GM12878 (cell line): ENCODE results near the gene MRGPRF. TPM values are rescaled to one million over a fixed set of nuclear protein-coding genes. Genes with fewer than 3 reads are reported as not detected.

ENCODE experiments used
- ATAC-seq: fragments of 200-7000 bp; cut with Tn5 transposase; 3 replicates; pipeline ENCODE4 v1.9.1; 2020; ENCODE audit warnings: mild to moderate bottlenecking, moderate library complexity
- BruUV-seq: library from RNA; stranded (reverse); fragments of 400-500 nt; replicated peaks from 2 replicates; lab custom pipeline; 2021; lab: Mats Ljungman, UMichigan
- CTCF ChIA-PET: fragments of 300-600 bp; sonication (Branson Sonifier 250); formaldehyde crosslinking; extraction: SDS; loops from one replicate; lab custom pipeline; 2021; ENCODE audit warnings: inconsistent platforms; lab: Yijun Ruan, JAX
- POLR2A ChIA-PET: fragments of 350-600 bp; formaldehyde crosslinking; extraction: SDS; loops from one replicate; lab custom pipeline; 2021; ENCODE audit warnings: inconsistent platforms; lab: Charles Lee
- RAD21 ChIA-PET: fragments of 300-600 bp; sonication (Branson Sonifier 250); formaldehyde crosslinking; loops from one replicate; lab custom pipeline; 2023; ENCODE audit warnings: antibody characterized with exemption; ENCODE audit not compliant: unreplicated experiment; lab: Charles Lee
- SMC1A ChIA-PET: fragments of 300-600 bp; sonication (Branson Sonifier 250); formaldehyde crosslinking; loops from one replicate; lab custom pipeline; 2023; ENCODE audit not compliant: unreplicated experiment, uncharacterized antibody; lab: Charles Lee
- DNase-seq: peaks from one replicate; pipeline ENCODE4 v3.0.0-alpha.2; 2011; ENCODE audit warnings: low read depth, low spot score
- FAIRE-seq: peaks from 3 replicates; lab custom pipeline; 2011; peaks lifted over from hg19 to GRCh38; lab: Jason Lieb, UNC
- H2AFZ ChIP-seq: 2 replicates; pipeline ENCODE4 v1.6.0; 2011; ENCODE audit warnings: low read depth, low read length, control low read depth; ENCODE audit not compliant: control insufficient read depth
- H3K27ac ChIP-seq: 2 replicates; pipeline ENCODE4 v1.5.1; 2011; ENCODE audit warnings: control low read depth; ENCODE audit not compliant: control insufficient read depth, insufficient read depth
- H3K27me3 ChIP-seq, 2 experiments: replicated peaks in 1 of 2; 2 replicates each; pipeline versions ENCODE4 v1.6.0 to v1.6.1; 2011; ENCODE audit warnings: low read length in 1 of 2; ENCODE audit not compliant: control insufficient read depth in 2 of 2, insufficient read depth in 2 of 2
- H3K36me3 ChIP-seq, 2 experiments: 2 replicates each; pipeline ENCODE4 v1.5.1; 2011; ENCODE audit warnings: low read length in 1 of 2; ENCODE audit not compliant: control insufficient read depth in 2 of 2, insufficient read depth in 2 of 2
- H3K4me1 ChIP-seq: 2 replicates; pipeline ENCODE4 v1.6.1; 2011; ENCODE audit warnings: mild to moderate bottlenecking, low read length, moderate library complexity, mixed read lengths; ENCODE audit not compliant: control insufficient read depth, insufficient read depth
- H3K4me2 ChIP-seq: 2 replicates; pipeline ENCODE4 v1.6.0; 2011; ENCODE audit warnings: control low read depth; ENCODE audit not compliant: control insufficient read depth, insufficient read depth
- H3K4me3 ChIP-seq: fragments of 200-600 bp; sonication (generic); 2 replicates; pipeline ENCODE4 v1.5.1; 2016
- H3K79me2 ChIP-seq: 2 replicates; pipeline ENCODE4 v1.6.0; 2011; ENCODE audit warnings: low read length; ENCODE audit not compliant: control insufficient read depth, insufficient read depth
- H3K9ac ChIP-seq: 2 replicates; pipeline ENCODE4 v1.8.0; 2011; ENCODE audit warnings: low read length, control low read depth, mixed read lengths; ENCODE audit not compliant: control insufficient read depth, insufficient read depth
- H3K9me3 ChIP-seq: replicated peaks from 3 replicates; pipeline ENCODE4 v1.5.1; 2011; ENCODE audit warnings: mild to moderate bottlenecking, low read length; ENCODE audit not compliant: control insufficient read depth, insufficient read depth
- H4K20me1 ChIP-seq: 2 replicates; pipeline ENCODE4 v1.6.0; 2011; ENCODE audit not compliant: control insufficient read depth, insufficient read depth
- BMI1 ChIP-seq: fragments of 450-650 bp; IDR thresholded peaks from 2 replicates; pipeline ENCODE4 v1.6.1; 2016; ENCODE audit warnings: mild to moderate bottlenecking, moderate library complexity, borderline replicate concordance
- CBX3 ChIP-seq: fragments of 200-600 bp; sonication (generic); IDR thresholded peaks from 2 replicates; pipeline ENCODE4 v1.6.1; 2016; ENCODE audit warnings: low read depth, borderline replicate concordance
- HDGF ChIP-seq: fragments of 450-650 bp; IDR thresholded peaks from 2 replicates; pipeline ENCODE4 v1.6.1; 2016; ENCODE audit warnings: antibody characterized with exemption
- KDM1A ChIP-seq: fragments of 200-600 bp; sonication (generic); IDR thresholded peaks from 2 replicates; pipeline ENCODE4 v1.6.1; 2016; ENCODE audit warnings: borderline replicate concordance
- MEF2A ChIP-seq: IDR thresholded peaks from 2 replicates; pipeline ENCODE4 v1.6.1; 2011; ENCODE audit warnings: low read depth, mild to moderate bottlenecking, low read length, moderate library complexity; ENCODE audit not compliant: insufficient read depth
- POLR2A ChIP-seq: IDR thresholded peaks from 2 replicates; pipeline ENCODE4 v1.6.1; 2011; ENCODE audit warnings: low read depth, mild to moderate bottlenecking, low read length
- POU2F2 ChIP-seq: IDR thresholded peaks from 3 replicates; pipeline ENCODE4 v1.6.1; 2011; ENCODE audit warnings: low read depth, mild to moderate bottlenecking, low read length, borderline replicate concordance
- SIN3A ChIP-seq: IDR thresholded peaks from 2 replicates; pipeline ENCODE4 v1.6.1; 2012; ENCODE audit warnings: low read depth, low read length, improper control_type of control experiment
- SP1 ChIP-seq: IDR thresholded peaks from one replicate; pipeline ENCODE4 v1.6.1; 2011; ENCODE audit warnings: low read depth, low read length
- STAT3 ChIP-seq: IDR thresholded peaks from 2 replicates; pipeline ENCODE4 v1.6.1; 2011; ENCODE audit warnings: low read depth, low read length, improper control_type of control experiment
- WGBS: methylation state at CpG from one replicate; pipeline ENCODE4 v1.1.6; 2016; ENCODE audit warnings: low lambda C conversion rate; ENCODE audit not compliant: insufficient replicate concordance, insufficient coverage; ENCODE audit errors: missing lambda C conversion rate; 5-methylcytosine and 5-hydroxymethylcytosine counted together
- in situ Hi-C: fragments of 300-500 bp; cut with MboI; formaldehyde crosslinking; loops from 9 replicates; pipeline ENCODE4 v1.14.3; 2018; ENCODE audit warnings: mixed read lengths
- intact Hi-C: fragments of 100-400 bp; cut with micrococcal nuclease; formaldehyde crosslinking; loops from one replicate; pipeline ENCODE4 v1.14.2; 2022; ENCODE audit not compliant: unreplicated experiment
- polyA plus RNA-seq, 11 experiments: library from polyadenylated mRNA; depleted of rRNA in 4 of 11; unstranded in 6 of 11; stranded (reverse) in 5 of 11; fragments of >200 nt; fragmentation: Nextera tagmentation in 4 of 11; fragmentation: Illumina TruSeq in 1 of 11; extraction: Ambion mirVana in 4 of 11; extraction: Trizol in 1 of 11; gene quantifications; 1 replicate in 1 of 11; 2 replicates in 10 of 11; pipeline versions ENCODE4 v1.2.1 to v1.2.3, GENCODE V29; 2011 to 2016; ENCODE audit warnings: inconsistent platforms in 2 of 11, missing spikeins in 2 of 11, low read depth in 1 of 11
- total RNA-seq, 4 experiments: library from RNA; depleted of rRNA in 3 of 4; stranded (reverse); fragments of >200 nt in 3 of 4; fragmentation: Illumina TruSeq in 1 of 4; extraction: Trizol in 1 of 4; gene quantifications; 2 replicates each; pipeline versions ENCODE4 v1.2.1 to v1.2.3, GENCODE V29; 2013 to 2021
- TF ChIP-seq, protein P1 (sequence below): fragments of 450-650 bp; IDR thresholded peaks from 2 replicates; pipeline ENCODE4 v1.6.1; 2017; ENCODE audit warnings: borderline replicate concordance

Gene MRGPRF
- total and polyA plus RNA-seq, 10 of the 15 experiments (the other 5 are each of a cell fraction or from before 2014, with no cell fraction given), result not detected

DNA sequence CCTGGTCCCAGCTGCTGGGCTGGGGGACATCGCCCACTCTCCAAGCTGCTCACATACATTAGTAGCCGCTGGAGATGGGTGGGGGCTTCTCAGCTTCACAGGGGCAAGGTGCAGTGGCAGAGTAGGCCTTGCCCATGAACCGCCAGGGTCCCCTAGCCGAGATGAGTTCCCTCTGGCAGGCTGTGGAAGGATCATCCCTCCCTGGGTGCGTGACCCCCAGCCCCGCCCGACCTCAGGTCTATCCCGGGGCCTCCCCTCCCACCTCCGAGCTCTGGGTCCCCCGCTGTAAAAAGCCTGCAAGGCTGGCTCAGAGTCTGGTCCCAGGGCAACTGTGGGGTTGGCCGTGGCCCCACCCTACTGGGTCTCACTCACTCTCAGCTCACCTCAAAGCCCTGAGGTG lies 20.4 kb upstream of the MRGPRF start:
- DNase-seq (no peak), ATAC-seq (no peak), FAIRE-seq (no peak)
- Histone ChIP-seq H3K27ac (no peak overlapping the region), H3K4me1 (no peaks in the 10 kb centered on the region), H3K9me3 (no peaks in the 10 kb centered on the region), H3K36me3 (no peaks in the 10 kb centered on the region), H3K4me2 (no peak overlapping the region), H3K27me3 (peaks cover 0 to 2% of the 10 kb centered on the region in 2 experiments; a peak in 3 of 4 replicates), H3K4me3 (no peak overlapping the region), H4K20me1 (no peaks in the 10 kb centered on the region), H3K9ac (no peak overlapping the region), H3K79me2 (no peaks in the 10 kb centered on the region), H2AFZ (no peak overlapping the region)
- in situ Hi-C loops, result no loop called here
- POLR2A ChIA-PET, result no interaction called here
- no TSS peak for BruUV-seq
- intact Hi-C loops, result no loop called here
- TF ChIP-seq MEF2A, result no peak
- no peak for TF ChIP-seq CBX3
- TF ChIP-seq POU2F2, result no peak
- TF ChIP-seq STAT3, result no peak
- no peak for TF ChIP-seq SP1
- TF ChIP-seq POLR2A, result no peak
- TF ChIP-seq, protein P1, sequence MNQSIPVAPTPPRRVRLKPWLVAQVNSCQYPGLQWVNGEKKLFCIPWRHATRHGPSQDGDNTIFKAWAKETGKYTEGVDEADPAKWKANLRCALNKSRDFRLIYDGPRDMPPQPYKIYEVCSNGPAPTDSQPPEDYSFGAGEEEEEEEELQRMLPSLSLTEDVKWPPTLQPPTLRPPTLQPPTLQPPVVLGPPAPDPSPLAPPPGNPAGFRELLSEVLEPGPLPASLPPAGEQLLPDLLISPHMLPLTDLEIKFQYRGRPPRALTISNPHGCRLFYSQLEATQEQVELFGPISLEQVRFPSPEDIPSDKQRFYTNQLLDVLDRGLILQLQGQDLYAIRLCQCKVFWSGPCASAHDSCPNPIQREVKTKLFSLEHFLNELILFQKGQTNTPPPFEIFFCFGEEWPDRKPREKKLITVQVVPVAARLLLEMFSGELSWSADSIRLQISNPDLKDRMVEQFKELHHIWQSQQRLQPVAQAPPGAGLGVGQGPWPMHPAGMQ, result no peak
- no peak for TF ChIP-seq HDGF
- no peak for TF ChIP-seq SIN3A
- no peak for TF ChIP-seq KDM1A
- no peak for TF ChIP-seq BMI1
- CTCF ChIA-PET, result interaction anchor here (0.5 kb wide), 1 partner anchor 11 kb away, joined by 3 read pairs; no protein-coding TSS in a partner anchor
- WGBS, result 34% methylated on average over 10 of the region's 11 CpGs
- SMC1A ChIA-PET, result no interaction called here
- RAD21 ChIA-PET, result no interaction called here
